Measurements from ENCODE around the gene ZNF346. TPM values are rescaled to one million over a fixed set of nuclear protein-coding genes. Genes with fewer than 3 reads are reported as not detected.

ZNF346 gene
- total and polyA plus RNA-seq, 2 of the 13 experiments (the other 11 are each of a cell fraction or from before 2014, with no cell fraction given) = 8.6 to 19.4 TPM

DNA sequence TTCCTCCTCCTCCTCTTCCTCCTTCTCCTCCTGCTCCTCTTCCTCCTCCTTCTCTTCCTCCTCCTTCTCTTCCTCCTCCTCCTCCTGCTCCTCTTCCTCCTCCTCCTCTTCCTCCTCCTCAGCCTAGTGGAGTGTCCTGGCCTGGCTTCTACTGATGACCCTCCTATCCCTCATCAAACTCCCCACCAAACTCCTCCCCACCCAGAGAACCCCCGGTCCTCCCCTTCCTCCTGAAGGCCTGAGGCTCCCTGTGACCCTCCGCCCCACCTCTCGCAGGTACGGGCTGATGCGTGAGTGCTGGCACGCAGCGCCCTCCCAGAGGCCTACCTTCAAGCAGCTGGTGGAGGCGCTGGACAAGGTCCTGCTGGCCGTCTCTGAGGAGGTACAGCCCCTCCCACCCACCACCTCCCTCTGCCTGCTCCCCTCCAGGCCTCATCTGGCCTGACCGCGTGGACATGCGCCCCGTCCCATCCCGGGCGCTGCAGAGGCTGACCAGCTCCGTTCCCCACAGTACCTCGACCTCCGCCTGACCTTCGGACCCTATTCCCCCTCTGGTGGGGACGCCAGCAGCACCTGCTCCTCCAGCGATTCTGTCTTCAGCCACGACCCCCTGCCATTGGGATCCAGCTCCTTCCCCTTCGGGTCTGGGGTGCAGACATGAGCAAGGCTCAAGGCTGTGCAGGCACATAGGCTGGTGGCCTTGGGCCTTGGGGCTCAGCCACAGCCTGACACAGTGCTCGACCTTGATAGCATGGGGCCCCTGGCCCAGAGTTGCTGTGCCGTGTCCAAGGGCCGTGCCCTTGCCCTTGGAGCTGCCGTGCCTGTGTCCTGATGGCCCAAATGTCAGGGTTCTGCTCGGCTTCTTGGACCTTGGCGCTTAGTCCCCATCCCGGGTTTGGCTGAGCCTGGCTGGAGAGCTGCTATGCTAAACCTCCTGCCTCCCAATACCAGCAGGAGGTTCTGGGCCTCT, 74.8 kb downstream of the ZNF346 start (continued):
- TF ChIP-seq TEAD3 (CRISPR knock-in tag; optimal IDR thresholded peaks at IDR 0.05; ENCODE audit: borderline replicate concordance) (no peak), ZKSCAN1 (IDR thresholded peaks at IDR 0.05; ENCODE audit: low read length) (no peak), POLR2AphosphoS2 (IDR thresholded peaks at IDR 0.05; ENCODE audit: low read depth, low read length) (no peak; the same call in 1 of the 2 replicates), ZBTB2 (CRISPR knock-in tag; IDR thresholded peaks at IDR 0.05; ENCODE audit: low read depth) (no peak), ZNF639 (CRISPR knock-in tag; conservative IDR thresholded peaks at IDR 0.05) (no peak), HNF1A (IDR thresholded peaks at IDR 0.05; ENCODE audit: low read depth) (no peak), HNF1A (CRISPR knock-in tag; IDR thresholded peaks at IDR 0.05; ENCODE audit: borderline replicate concordance) (no peak), BCLAF1 (IDR thresholded peaks at IDR 0.05) (no peak), SP1 (IDR thresholded peaks at IDR 0.05) (no peak), SP1 (CRISPR knock-in tag; IDR thresholded peaks at IDR 0.05) (no peak), DPF2 (CRISPR knock-in tag; IDR thresholded peaks at IDR 0.05; ENCODE audit: borderline replicate concordance, low read depth) (peak; percentile 65)
- TF ChIP-seq, protein P1, sequence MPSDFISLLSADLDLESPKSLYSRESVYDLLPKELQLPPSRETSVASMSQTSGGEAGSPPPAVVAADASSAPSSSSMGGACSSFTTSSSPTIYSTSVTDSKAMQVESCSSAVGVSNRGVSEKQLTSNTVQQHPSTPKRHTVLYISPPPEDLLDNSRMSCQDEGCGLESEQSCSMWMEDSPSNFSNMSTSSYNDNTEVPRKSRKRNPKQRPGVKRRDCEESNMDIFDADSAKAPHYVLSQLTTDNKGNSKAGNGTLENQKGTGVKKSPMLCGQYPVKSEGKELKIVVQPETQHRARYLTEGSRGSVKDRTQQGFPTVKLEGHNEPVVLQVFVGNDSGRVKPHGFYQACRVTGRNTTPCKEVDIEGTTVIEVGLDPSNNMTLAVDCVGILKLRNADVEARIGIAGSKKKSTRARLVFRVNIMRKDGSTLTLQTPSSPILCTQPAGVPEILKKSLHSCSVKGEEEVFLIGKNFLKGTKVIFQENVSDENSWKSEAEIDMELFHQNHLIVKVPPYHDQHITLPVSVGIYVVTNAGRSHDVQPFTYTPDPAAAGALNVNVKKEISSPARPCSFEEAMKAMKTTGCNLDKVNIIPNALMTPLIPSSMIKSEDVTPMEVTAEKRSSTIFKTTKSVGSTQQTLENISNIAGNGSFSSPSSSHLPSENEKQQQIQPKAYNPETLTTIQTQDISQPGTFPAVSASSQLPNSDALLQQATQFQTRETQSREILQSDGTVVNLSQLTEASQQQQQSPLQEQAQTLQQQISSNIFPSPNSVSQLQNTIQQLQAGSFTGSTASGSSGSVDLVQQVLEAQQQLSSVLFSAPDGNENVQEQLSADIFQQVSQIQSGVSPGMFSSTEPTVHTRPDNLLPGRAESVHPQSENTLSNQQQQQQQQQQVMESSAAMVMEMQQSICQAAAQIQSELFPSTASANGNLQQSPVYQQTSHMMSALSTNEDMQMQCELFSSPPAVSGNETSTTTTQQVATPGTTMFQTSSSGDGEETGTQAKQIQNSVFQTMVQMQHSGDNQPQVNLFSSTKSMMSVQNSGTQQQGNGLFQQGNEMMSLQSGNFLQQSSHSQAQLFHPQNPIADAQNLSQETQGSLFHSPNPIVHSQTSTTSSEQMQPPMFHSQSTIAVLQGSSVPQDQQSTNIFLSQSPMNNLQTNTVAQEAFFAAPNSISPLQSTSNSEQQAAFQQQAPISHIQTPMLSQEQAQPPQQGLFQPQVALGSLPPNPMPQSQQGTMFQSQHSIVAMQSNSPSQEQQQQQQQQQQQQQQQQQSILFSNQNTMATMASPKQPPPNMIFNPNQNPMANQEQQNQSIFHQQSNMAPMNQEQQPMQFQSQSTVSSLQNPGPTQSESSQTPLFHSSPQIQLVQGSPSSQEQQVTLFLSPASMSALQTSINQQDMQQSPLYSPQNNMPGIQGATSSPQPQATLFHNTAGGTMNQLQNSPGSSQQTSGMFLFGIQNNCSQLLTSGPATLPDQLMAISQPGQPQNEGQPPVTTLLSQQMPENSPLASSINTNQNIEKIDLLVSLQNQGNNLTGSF (CRISPR knock-in tag; IDR thresholded peaks at IDR 0.05) = no peak
